ENCODE data around the gene SCD.

Gene SCD

DNA sequence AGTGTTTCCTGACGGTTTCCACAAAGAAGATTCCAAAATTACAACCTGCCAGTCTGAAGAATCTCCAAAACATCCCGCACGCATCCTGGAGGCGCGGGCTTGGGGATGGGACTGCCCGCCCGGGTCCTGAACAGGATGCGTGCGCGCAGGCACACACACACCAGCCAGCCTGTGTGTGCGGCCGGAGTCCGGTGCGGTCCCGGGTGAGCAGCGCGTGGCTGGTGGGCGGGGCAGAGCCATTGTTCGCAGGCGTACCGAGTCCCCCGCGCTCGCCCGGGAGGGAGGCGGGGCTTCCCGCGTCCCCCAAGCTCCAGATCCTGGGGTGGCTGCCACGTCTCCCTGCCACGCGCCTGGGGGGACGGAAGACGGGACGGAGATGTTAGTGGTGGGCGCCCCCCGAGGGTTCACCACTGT, 675 bp upstream of the SCD start:
- intact Hi-C loops (cut with micrococcal nuclease): loop anchor here (2.0 kb wide), 1 partner anchor 26 kb away; no protein-coding TSS in a partner anchor
- Mint-ChIP-seq H3K9me3 (no peaks in the 10 kb centered on the region), H3K4me3 (peak overlapping the region; percentile 80), H3K27ac (peak overlapping the region; percentile 81), H3K4me1 (ENCODE audit: low read depth) (peaks cover 72% of the 10 kb centered on the region), H3K36me3 (ENCODE audit: low read depth) (peaks cover 45% of the 10 kb centered on the region), H3K27me3 (peaks cover 24% of the 10 kb centered on the region)

GRCh38 chr10:100347568-100348195, 649 bp downstream of the SCD start:
- Mint-ChIP-seq H3K27ac (peak overlapping the region; percentile 81), H3K4me1 (ENCODE audit: low read depth) (peaks cover 71% of the 10 kb centered on the region), H3K9me3 (no peaks in the 10 kb centered on the region), H3K36me3 (ENCODE audit: low read depth) (peaks cover 58% of the 10 kb centered on the region), H3K4me3 (peak overlapping the region; percentile 80), H3K27me3 (peaks cover 24% of the 10 kb centered on the region)
- intact Hi-C loops (cut with micrococcal nuclease): loop anchor here (2.0 kb wide), 1 partner anchor 25 kb away; no protein-coding TSS in a partner anchor

- Mint-ChIP-seq H3K27me3 (peaks cover 24% of the 10 kb centered on the region), H3K36me3 (ENCODE audit: low read depth) (peaks cover 66% of the 10 kb centered on the region), H3K9me3 (no peaks in the 10 kb centered on the region), H3K4me3 (peak overlapping the region; percentile 80), H3K4me1 (ENCODE audit: low read depth) (peaks cover 72% of the 10 kb centered on the region), H3K27ac (peak overlapping the region; percentile 81)
- intact Hi-C loops (cut with micrococcal nuclease): no loop called here
These were observed 1.4 kb downstream of the SCD start for GRCh38 chr10:100348389-100348927.

GRCh38 chr10:100349087-100349486, 2.1 kb downstream of the SCD start:
- H3K27me3 Mint-ChIP-seq: peaks cover 22% of the 10 kb centered on the region
- peak overlapping the region; percentile 80 for H3K4me3 Mint-ChIP-seq
- H3K27ac Mint-ChIP-seq: no peak overlapping the region
- peaks cover 72% of the 10 kb centered on the region for H3K36me3 Mint-ChIP-seq (ENCODE audit: low read depth)
- intact Hi-C loops (cut with micrococcal nuclease): no loop called here
- H3K4me1 Mint-ChIP-seq (ENCODE audit: low read depth): peaks cover 75% of the 10 kb centered on the region
- H3K9me3 Mint-ChIP-seq: no peaks in the 10 kb centered on the region

- H3K4me3 Mint-ChIP-seq: peak overlapping the region; percentile 80
- intact Hi-C loops (cut with micrococcal nuclease): no loop called here
- peaks cover 70% of the 10 kb centered on the region for H3K4me1 Mint-ChIP-seq (ENCODE audit: low read depth)
- H3K27ac Mint-ChIP-seq: no peak overlapping the region
- H3K27me3 Mint-ChIP-seq: peaks cover 19% of the 10 kb centered on the region
- peaks cover 78% of the 10 kb centered on the region for H3K36me3 Mint-ChIP-seq (ENCODE audit: low read depth)
- H3K9me3 Mint-ChIP-seq: no peaks in the 10 kb centered on the region
These were observed 2.6 kb downstream of the SCD start for GRCh38 chr10:100349672-100350071.

GRCh38 chr10:100350914-100351485, 4.0 kb downstream of the SCD start:
- no peak overlapping the region for H3K27ac Mint-ChIP-seq
- H3K27me3 Mint-ChIP-seq: peaks cover 9% of the 10 kb centered on the region
- peak overlapping the region; percentile 14 for H3K4me3 Mint-ChIP-seq
- intact Hi-C loops (cut with micrococcal nuclease): no loop called here
- peaks cover 91% of the 10 kb centered on the region for H3K36me3 Mint-ChIP-seq (ENCODE audit: low read depth)
- peaks cover 64% of the 10 kb centered on the region for H3K4me1 Mint-ChIP-seq (ENCODE audit: low read depth)
- H3K9me3 Mint-ChIP-seq: no peaks in the 10 kb centered on the region

DNA sequence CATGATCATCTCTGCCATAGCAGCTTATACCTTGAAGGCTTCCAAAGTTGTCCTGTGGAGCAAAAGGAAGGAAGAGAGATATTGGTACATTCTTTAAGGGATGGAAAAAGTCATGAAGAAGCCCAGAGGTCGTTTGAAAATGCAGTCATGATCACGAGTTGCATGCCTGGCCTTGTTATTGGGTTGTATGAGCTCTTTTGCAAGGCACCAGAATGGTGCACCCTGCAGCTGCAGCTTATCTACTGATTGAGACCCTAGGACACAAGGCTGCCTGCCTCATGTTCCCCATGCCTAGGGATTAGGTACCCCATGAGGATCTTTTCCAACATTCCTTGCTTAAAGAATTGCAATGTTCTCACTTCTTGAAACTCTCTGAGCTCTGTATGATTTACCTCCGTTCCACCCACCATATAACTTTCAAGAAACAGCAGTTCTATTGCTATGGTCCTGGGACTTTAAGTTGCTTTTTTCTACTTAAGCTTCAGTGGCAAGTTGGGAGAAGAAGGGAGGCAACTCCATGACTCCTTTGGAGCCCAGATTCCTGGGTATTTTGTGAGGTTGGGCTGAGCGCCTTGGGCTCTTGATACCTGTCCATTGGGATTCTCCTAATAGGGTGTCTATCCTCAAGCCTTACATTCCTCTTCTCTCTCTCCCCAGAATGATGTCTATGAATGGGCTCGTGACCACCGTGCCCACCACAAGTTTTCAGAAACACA, 6.9 kb downstream of the SCD start:
- Mint-ChIP-seq H3K27me3 (no peaks in the 10 kb centered on the region), H3K36me3 (ENCODE audit: low read depth) (peaks cover 95% of the 10 kb centered on the region), H3K4me1 (ENCODE audit: low read depth) (peaks cover 50% of the 10 kb centered on the region), H3K27ac (no peak overlapping the region), H3K9me3 (no peaks in the 10 kb centered on the region), H3K4me3 (no peak overlapping the region)
- intact Hi-C loops (cut with micrococcal nuclease): no loop called here

DNA sequence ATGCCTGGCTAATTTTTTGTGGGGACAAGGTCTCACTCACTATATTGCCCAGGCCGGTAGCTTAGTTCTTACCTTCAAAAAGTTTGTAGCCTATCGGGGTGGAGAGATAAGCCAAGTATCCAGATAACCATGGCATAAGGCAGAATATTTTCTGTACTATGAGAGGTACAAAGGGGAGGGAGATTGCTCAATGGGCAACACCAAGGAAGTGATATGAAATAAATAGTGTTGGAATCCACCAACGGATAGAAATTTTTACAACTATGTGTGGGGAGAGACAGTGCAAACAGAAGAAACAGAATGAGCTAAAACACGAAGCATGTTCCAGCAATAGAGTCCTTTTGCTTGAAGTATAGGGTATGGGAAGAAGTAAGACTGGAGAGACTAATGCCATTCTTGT, 8.1 kb downstream of the SCD start:
- Mint-ChIP-seq H3K9me3 (no peaks in the 10 kb centered on the region), H3K36me3 (ENCODE audit: low read depth) (peaks cover 95% of the 10 kb centered on the region), H3K4me3 (no peak overlapping the region), H3K27ac (no peak overlapping the region), H3K4me1 (ENCODE audit: low read depth) (peaks cover 44% of the 10 kb centered on the region), H3K27me3 (no peaks in the 10 kb centered on the region)
- intact Hi-C loops (cut with micrococcal nuclease): no loop called here

GRCh38 chr10:100356067-100357017, 9.3 kb downstream of the SCD start:
- H3K27me3 Mint-ChIP-seq: no peaks in the 10 kb centered on the region
- peaks cover 39% of the 10 kb centered on the region for H3K4me1 Mint-ChIP-seq (ENCODE audit: low read depth)
- peaks cover 95% of the 10 kb centered on the region for H3K36me3 Mint-ChIP-seq (ENCODE audit: low read depth)
- H3K27ac Mint-ChIP-seq: no peak overlapping the region
- H3K9me3 Mint-ChIP-seq: no peaks in the 10 kb centered on the region
- no peak overlapping the region for H3K4me3 Mint-ChIP-seq
- intact Hi-C loops (cut with micrococcal nuclease): no loop called here

DNA sequence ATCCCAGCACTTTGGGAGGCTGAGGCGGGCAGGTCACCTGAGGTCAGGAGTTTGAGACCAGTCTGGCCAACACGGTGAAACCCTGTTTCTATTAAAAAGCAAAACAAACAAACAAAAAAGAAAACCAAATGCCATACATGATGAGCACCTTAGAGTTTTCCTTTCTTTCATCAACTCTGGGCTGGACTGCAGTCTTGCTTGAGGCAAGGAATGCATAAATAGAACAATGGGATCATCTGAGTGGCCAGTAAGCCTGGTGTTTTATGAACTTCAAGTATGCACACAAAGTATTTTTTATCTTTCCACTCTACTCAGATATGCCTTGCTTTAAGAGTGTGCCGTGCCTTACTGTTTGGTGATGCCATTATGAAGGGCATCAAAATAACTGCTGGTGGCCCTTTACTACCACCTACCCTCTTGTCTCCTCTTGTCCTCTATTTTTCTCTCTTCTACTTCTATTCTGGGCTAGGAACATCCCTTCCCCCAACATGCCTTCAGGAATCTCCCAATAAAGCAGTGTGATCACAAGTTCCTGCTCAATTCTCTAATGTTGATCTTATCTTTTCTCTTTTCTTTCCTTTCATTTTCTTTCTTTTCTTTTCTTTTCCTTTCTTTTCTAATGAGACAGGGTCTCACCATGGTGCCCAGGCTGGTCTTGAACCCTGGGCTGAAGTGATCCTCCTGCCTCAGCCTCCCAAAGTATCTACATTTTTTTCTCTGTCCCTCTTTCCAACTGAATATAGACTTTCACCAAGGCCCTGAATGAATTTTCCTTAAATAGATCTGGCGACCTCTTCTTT, 10.2 kb downstream of the SCD start:
- Mint-ChIP-seq H3K9me3 (no peaks in the 10 kb centered on the region), H3K4me1 (ENCODE audit: low read depth) (peaks cover 37% of the 10 kb centered on the region), H3K36me3 (ENCODE audit: low read depth) (peaks cover 95% of the 10 kb centered on the region), H3K27ac (no peak overlapping the region), H3K27me3 (no peaks in the 10 kb centered on the region), H3K4me3 (no peak overlapping the region)
- intact Hi-C loops (cut with micrococcal nuclease): no loop called here

- peaks cover 43% of the 10 kb centered on the region for H3K4me1 Mint-ChIP-seq (ENCODE audit: low read depth)
- H3K4me3 Mint-ChIP-seq: no peak overlapping the region
- H3K27me3 Mint-ChIP-seq: no peaks in the 10 kb centered on the region
- H3K36me3 Mint-ChIP-seq (ENCODE audit: low read depth): peaks cover 95% of the 10 kb centered on the region
- no peak overlapping the region for H3K27ac Mint-ChIP-seq
- intact Hi-C loops (cut with micrococcal nuclease): no loop called here
- H3K9me3 Mint-ChIP-seq: no peaks in the 10 kb centered on the region
These were observed 12.0 kb downstream of the SCD start for GRCh38 chr10:100359030-100359432.

GRCh38 chr10:100359529-100360150, 12.6 kb downstream of the SCD start:
- peaks cover 47% of the 10 kb centered on the region for H3K4me1 Mint-ChIP-seq (ENCODE audit: low read depth)
- no peak overlapping the region for H3K4me3 Mint-ChIP-seq
- H3K27ac Mint-ChIP-seq: no peak overlapping the region
- no peaks in the 10 kb centered on the region for H3K27me3 Mint-ChIP-seq
- H3K9me3 Mint-ChIP-seq: no peaks in the 10 kb centered on the region
- intact Hi-C loops (cut with micrococcal nuclease): no loop called here
- H3K36me3 Mint-ChIP-seq (ENCODE audit: low read depth): peaks cover 92% of the 10 kb centered on the region

All from dendritic cell treated with granulocyte-macrophage colony-stimulating factor and Interleukin-4, amounts not matched to agents 40 ng/mL and 50 ng/mL, for 4 days (primary cell).